ENCODE measurements around the gene SLAMF6. TPM values are rescaled to one million over a fixed set of nuclear protein-coding genes. Genes with fewer than 3 reads are reported as not detected.

SLAMF6 gene
- total RNA-seq, 4 donors from 2014 or later, result 0.57 to 10.7 (median 5.2) TPM

DNA sequence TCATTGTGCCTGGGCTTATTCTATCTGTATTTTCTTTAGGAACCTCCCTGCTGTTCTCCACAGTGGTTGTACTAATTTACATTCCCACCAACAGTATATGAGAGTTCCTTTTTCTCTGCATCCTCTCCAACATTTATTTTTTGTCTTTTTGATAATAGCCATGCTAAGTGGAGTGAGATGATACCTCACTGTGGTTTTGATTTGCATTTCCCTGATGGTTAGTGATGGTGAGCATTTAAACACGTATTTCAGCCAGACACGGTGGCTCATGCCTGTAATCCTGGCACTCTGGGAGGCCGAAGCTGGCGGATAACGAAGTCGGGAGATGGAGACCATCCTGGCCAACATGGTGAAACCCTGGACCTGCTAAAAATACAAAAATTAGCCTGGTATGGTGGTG, 57.9 kb downstream of the SLAMF6 start:
- Histone ChIP-seq H3K36me3 (no peaks in the 10 kb centered on the region), H3K4me1 (no peaks in the 10 kb centered on the region), H3K27me3 (no peaks in the 10 kb centered on the region), H3K9me3 (no peaks in the 10 kb centered on the region), H3K27ac (no peak overlapping the region), H3K4me3 (no peak overlapping the region)
- DNase-seq, result no peak
- no peak for TF ChIP-seq POLR2A (IDR thresholded peaks at IDR 0.05)
- TF ChIP-seq, protein P1, sequence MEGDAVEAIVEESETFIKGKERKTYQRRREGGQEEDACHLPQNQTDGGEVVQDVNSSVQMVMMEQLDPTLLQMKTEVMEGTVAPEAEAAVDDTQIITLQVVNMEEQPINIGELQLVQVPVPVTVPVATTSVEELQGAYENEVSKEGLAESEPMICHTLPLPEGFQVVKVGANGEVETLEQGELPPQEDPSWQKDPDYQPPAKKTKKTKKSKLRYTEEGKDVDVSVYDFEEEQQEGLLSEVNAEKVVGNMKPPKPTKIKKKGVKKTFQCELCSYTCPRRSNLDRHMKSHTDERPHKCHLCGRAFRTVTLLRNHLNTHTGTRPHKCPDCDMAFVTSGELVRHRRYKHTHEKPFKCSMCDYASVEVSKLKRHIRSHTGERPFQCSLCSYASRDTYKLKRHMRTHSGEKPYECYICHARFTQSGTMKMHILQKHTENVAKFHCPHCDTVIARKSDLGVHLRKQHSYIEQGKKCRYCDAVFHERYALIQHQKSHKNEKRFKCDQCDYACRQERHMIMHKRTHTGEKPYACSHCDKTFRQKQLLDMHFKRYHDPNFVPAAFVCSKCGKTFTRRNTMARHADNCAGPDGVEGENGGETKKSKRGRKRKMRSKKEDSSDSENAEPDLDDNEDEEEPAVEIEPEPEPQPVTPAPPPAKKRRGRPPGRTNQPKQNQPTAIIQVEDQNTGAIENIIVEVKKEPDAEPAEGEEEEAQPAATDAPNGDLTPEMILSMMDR (IDR thresholded peaks at IDR 0.05), result no peak

DNA sequence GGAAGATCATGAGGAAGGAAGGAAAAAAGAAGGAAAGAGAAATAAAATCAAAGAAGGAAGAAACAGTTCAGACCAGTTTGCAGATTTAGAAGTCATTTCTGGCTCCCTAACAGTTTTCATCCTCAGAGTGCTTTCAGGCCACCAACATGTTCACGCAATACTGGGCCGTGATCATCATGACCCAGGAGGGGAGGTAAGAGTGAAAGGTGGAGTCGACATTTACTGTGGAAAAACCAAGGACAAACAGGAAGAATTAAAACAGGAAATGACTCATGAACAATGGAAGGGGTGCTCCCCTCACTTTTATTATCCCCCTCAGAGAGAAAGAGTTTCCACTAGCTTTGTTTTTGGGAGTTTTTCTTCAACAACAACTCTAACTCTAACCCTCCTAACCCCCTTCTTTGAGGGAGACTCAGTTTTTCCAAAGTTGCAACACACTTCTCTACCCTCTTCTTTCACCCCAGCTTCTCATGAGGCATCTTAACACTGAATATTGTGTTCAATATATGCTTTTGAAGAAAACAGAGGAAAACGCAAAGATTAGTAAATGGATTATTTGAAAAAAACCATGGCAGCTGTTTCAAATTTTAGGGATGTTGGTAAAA, 62.3 kb downstream of the SLAMF6 start:
- DNase-seq, result no peak
- no peak for TF ChIP-seq POLR2A (IDR thresholded peaks at IDR 0.05)
- TF ChIP-seq, protein P1 (IDR thresholded peaks at IDR 0.05), result no peak

DNA sequence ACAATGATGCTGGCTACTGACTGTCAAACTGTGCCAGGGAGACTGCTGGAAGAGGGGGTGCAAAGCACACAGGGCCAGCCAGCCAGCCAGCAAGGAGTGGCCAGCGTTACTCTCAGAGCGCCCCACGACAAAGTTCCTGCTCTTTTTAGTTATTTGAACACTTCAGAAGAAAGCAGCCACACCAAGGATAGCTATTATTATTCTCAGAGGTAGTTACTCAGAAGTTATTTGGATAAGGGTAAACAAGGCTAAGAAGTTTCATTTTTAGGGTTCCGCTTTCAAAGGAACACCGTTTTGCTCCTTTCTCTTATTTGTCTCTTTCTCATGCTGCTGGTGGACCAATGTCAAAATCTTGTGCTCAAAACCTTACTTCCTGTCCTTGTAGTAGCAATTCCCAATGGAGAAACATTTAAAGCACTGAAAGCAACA, 62.8 kb downstream of the SLAMF6 start:
- DNase-seq, result no peak
- TF ChIP-seq POLR2A (IDR thresholded peaks at IDR 0.05), result no peak
- TF ChIP-seq, protein P1 (IDR thresholded peaks at IDR 0.05), result no peak
- H3K36me3 ChIP-seq, result no peaks in the 10 kb centered on the region

More for the DNA sequence above, 62.3 kb downstream of the SLAMF6 start:
- Histone ChIP-seq H3K4me3 (no peak overlapping the region), H3K36me3 (no peaks in the 10 kb centered on the region), H3K27me3 (no peaks in the 10 kb centered on the region), H3K9me3 (no peaks in the 10 kb centered on the region), H3K27ac (peak overlapping the region in 1 of 4 donors; percentile 28), H3K4me1 (no peaks in the 10 kb centered on the region)

DNA sequence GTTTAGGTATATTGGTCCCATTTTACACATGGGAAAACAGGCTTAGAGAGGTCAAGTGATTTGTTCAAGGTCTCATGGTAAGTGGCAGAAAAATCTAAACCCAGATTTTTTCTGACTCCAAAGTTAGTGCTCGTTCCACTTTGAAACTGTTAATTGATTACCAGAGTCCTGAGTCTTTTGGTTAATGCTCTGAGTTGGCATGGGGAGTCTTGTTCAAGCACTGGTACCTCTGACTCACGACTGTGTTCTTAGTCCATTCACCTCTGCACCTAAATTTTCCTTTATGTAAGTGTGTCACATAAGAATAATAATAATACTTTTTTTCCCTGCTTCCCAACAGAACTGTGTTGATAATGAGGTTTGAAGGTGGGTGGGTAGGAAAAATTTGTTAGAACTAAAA, 63.4 kb downstream of the SLAMF6 start:
- Histone ChIP-seq H3K9me3 (no peaks in the 10 kb centered on the region), H3K27ac (no peak overlapping the region), H3K27me3 (no peaks in the 10 kb centered on the region), H3K4me1 (no peaks in the 10 kb centered on the region), H3K36me3 (no peaks in the 10 kb centered on the region), H3K4me3 (no peak overlapping the region)
- TF ChIP-seq POLR2A (IDR thresholded peaks at IDR 0.05), result no peak
- no peak for DNase-seq

More for the DNA sequence above, 62.8 kb downstream of the SLAMF6 start:
- Histone ChIP-seq H3K4me1 (no peaks in the 10 kb centered on the region), H3K4me3 (no peak overlapping the region), H3K27ac (peak overlapping the region in 1 of 4 donors; percentile 28), H3K27me3 (no peaks in the 10 kb centered on the region), H3K9me3 (no peaks in the 10 kb centered on the region)

DNA sequence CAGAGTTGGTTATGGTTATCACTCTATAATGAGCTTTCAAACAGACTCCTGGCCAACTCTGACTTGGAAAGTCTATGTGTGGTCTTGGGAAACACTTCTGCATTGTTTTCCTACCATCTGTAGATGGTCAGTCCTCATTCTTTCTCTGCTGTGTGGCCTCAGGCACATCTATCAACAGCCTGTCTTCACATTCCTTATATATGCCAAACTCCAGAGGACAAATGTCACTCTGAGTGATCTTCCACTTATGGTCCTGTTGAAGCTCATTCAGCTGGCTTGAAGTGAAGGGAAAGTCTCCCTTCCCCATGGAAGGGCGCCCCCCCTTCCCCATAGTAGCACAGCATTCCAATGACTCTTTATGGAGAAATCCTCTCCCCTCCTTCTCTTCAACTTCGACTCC, 64.0 kb downstream of the SLAMF6 start:
- Histone ChIP-seq H3K36me3 (no peaks in the 10 kb centered on the region), H3K4me1 (no peaks in the 10 kb centered on the region), H3K9me3 (no peaks in the 10 kb centered on the region), H3K4me3 (no peak overlapping the region), H3K27me3 (no peaks in the 10 kb centered on the region), H3K27ac (no peak overlapping the region)
- TF ChIP-seq, protein P1 (IDR thresholded peaks at IDR 0.05), result no peak
- TF ChIP-seq POLR2A (IDR thresholded peaks at IDR 0.05), result no peak
- no peak for DNase-seq

DNA sequence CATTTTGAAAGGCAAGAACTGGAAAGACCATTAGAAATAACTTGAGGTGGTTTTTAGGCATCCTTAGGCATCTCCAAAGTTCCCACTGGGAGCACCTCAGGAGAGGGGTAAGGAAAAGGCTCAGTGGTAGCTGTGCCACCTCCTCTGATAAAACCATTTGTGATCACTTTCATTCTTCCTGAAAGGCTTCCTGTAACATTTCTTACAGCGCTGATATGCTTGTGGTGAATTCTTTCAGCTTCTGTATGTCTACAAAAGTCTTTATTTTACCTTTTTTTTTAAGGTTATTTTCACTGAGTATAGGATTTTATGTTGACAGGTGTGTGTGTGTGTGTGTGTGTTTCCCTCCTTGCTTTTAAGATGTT, 67.9 kb downstream of the SLAMF6 start:
- H3K27me3 ChIP-seq, result no peaks in the 10 kb centered on the region
- no peak overlapping the region for H3K27ac ChIP-seq
- no peaks in the 10 kb centered on the region for H3K4me1 ChIP-seq
- H3K9me3 ChIP-seq, result no peaks in the 10 kb centered on the region
- TF ChIP-seq POLR2A (IDR thresholded peaks at IDR 0.05), result no peak
- TF ChIP-seq, protein P1 (IDR thresholded peaks at IDR 0.05), result no peak
- no peak overlapping the region for H3K4me3 ChIP-seq
- no peak for DNase-seq
- H3K36me3 ChIP-seq, result no peaks in the 10 kb centered on the region

All from Peyer's patch (tissue), 4 donors.